Smooth muscle cell (in vitro differentiated cells): ENCODE results near the gene NOL9. TPM values are rescaled to one million over a fixed set of nuclear protein-coding genes. Genes with fewer than 3 reads are reported as not detected.

Source experiments
- DNase-seq: peaks from one replicate; lab custom pipeline; 2025; ENCODE audit not compliant: unreplicated experiment; lab: John Stamatoyannopoulos, UW
- H2AFZ ChIP-seq: fragments of 200-600 bp; sonication (generic); 2 replicates; pipeline ENCODE4 v1.6.0; 2016; ENCODE audit warnings: antibody characterized with exemption, low read depth, mild to moderate bottlenecking
- H3F3A ChIP-seq: fragments of 200-600 bp; sonication (generic); 2 replicates; pipeline ENCODE4 v1.6.0; 2017; ENCODE audit warnings: antibody characterized with exemption, low read depth
- H3K27ac ChIP-seq: fragments of 200-600 bp; sonication (generic); 2 replicates; pipeline ENCODE4 v1.5.1; 2016; ENCODE audit warnings: low read depth, mild to moderate bottlenecking
- H3K27me3 ChIP-seq: fragments of 200-600 bp; sonication (generic); 2 replicates; pipeline ENCODE4 v1.6.1; 2016; ENCODE audit warnings: low read depth, mild to moderate bottlenecking
- H3K36me3 ChIP-seq: fragments of 200-600 bp; sonication (generic); 2 replicates; pipeline ENCODE4 v1.5.1; 2016; ENCODE audit warnings: low read depth
- H3K4me1 ChIP-seq: fragments of 200-600 bp; sonication (generic); 2 replicates; pipeline ENCODE4 v1.5.1; 2016; ENCODE audit warnings: low read depth
- H3K4me2 ChIP-seq: fragments of 200-600 bp; sonication (generic); 2 replicates; pipeline ENCODE4 v1.6.0; 2016; ENCODE audit warnings: mild to moderate bottlenecking
- H3K4me3 ChIP-seq: fragments of 200-600 bp; sonication (generic); 2 replicates; pipeline ENCODE4 v1.5.1; 2016; ENCODE audit warnings: mild to moderate bottlenecking
- H3K79me2 ChIP-seq: fragments of 200-600 bp; sonication (generic); 2 replicates; pipeline ENCODE4 v1.6.0; 2016; ENCODE audit warnings: low read depth, mild to moderate bottlenecking
- H3K9ac ChIP-seq: fragments of 200-600 bp; sonication (generic); 2 replicates; pipeline ENCODE4 v1.6.0; 2016; ENCODE audit warnings: low read depth
- H3K9me3 ChIP-seq: fragments of 200-600 bp; sonication (generic); replicated peaks from 2 replicates; pipeline ENCODE4 v1.5.1; 2016; ENCODE audit warnings: low read depth
- H4K20me1 ChIP-seq: fragments of 200-600 bp; sonication (generic); 2 replicates; pipeline ENCODE4 v1.6.0; 2016; ENCODE audit warnings: low read depth
- WGBS: methylation state at CpG from one replicate; pipeline ENCODE4 v1.1.7; 2016; ENCODE audit warnings: low lambda C conversion rate; 5-methylcytosine and 5-hydroxymethylcytosine counted together
- polyA plus RNA-seq: library from polyadenylated mRNA; unstranded; fragments of >200 nt; fragmentation: Nextera tagmentation; extraction: Ambion mirVana; gene quantifications from 2 replicates; pipeline ENCODE4 v1.2.1, GENCODE V29; 2016
- total RNA-seq: library from RNA; depleted of rRNA; stranded (reverse); fragments of >200 nt; gene quantifications from 2 replicates; pipeline ENCODE4 v1.2.3, GENCODE V29; 2014
- TF ChIP-seq, protein P1 (sequence below): fragments of 200-600 bp; sonication (generic); IDR thresholded peaks from 2 replicates; pipeline ENCODE4 v1.5.1; 2017; ENCODE audit warnings: borderline replicate concordance, mild to moderate bottlenecking, antibody characterized with exemption; ENCODE audit not compliant: insufficient read depth, poor library complexity, severe bottlenecking

Gene NOL9
- total and polyA plus RNA-seq, 2 experiments from 2014 or later, result 8.1 to 12.0 TPM

DNA sequence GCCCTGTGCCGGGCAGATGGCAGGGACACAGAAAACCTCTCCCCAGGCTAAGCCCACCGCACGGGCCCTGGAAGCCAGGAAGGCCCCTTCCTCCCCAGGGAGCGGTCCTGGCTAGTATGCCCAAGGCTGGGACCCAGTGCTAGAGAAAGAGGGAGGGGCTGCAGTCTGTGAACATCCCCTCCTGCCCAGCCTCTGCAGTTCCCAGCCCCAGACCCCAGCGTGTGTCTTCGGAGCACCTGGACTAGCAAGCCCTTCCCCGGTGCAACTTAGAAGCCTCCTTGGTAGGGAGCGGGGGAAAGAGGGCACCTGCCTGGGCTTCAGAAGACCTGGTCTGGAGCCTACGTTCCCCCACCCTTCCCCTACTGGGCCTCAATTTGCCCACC is 64.9 kb downstream of the NOL9 start:
- H3K9me3 ChIP-seq, result no peaks in the 10 kb centered on the region
- no peaks in the 10 kb centered on the region for H3K36me3 ChIP-seq
- peaks cover 15% of the 10 kb centered on the region for H4K20me1 ChIP-seq
- peak overlapping the region; percentile 68 for H3K4me3 ChIP-seq
- peaks cover 8% of the 10 kb centered on the region for H3F3A ChIP-seq
- no peak overlapping the region for H3K9ac ChIP-seq
- H2AFZ ChIP-seq, result no peak overlapping the region
- TF ChIP-seq, protein P1, sequence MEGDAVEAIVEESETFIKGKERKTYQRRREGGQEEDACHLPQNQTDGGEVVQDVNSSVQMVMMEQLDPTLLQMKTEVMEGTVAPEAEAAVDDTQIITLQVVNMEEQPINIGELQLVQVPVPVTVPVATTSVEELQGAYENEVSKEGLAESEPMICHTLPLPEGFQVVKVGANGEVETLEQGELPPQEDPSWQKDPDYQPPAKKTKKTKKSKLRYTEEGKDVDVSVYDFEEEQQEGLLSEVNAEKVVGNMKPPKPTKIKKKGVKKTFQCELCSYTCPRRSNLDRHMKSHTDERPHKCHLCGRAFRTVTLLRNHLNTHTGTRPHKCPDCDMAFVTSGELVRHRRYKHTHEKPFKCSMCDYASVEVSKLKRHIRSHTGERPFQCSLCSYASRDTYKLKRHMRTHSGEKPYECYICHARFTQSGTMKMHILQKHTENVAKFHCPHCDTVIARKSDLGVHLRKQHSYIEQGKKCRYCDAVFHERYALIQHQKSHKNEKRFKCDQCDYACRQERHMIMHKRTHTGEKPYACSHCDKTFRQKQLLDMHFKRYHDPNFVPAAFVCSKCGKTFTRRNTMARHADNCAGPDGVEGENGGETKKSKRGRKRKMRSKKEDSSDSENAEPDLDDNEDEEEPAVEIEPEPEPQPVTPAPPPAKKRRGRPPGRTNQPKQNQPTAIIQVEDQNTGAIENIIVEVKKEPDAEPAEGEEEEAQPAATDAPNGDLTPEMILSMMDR, result no peak
- H3K79me2 ChIP-seq, result peaks cover 2% of the 10 kb centered on the region
- peak overlapping the region; percentile 100 for H3K4me2 ChIP-seq
- 83% methylated on average over 9 of the region's 9 CpGs for WGBS
- no peak overlapping the region for H3K27ac ChIP-seq
- DNase-seq, result no peak
- H3K4me1 ChIP-seq, result peaks cover 11% of the 10 kb centered on the region
- peaks cover 10% of the 10 kb centered on the region for H3K27me3 ChIP-seq

DNA sequence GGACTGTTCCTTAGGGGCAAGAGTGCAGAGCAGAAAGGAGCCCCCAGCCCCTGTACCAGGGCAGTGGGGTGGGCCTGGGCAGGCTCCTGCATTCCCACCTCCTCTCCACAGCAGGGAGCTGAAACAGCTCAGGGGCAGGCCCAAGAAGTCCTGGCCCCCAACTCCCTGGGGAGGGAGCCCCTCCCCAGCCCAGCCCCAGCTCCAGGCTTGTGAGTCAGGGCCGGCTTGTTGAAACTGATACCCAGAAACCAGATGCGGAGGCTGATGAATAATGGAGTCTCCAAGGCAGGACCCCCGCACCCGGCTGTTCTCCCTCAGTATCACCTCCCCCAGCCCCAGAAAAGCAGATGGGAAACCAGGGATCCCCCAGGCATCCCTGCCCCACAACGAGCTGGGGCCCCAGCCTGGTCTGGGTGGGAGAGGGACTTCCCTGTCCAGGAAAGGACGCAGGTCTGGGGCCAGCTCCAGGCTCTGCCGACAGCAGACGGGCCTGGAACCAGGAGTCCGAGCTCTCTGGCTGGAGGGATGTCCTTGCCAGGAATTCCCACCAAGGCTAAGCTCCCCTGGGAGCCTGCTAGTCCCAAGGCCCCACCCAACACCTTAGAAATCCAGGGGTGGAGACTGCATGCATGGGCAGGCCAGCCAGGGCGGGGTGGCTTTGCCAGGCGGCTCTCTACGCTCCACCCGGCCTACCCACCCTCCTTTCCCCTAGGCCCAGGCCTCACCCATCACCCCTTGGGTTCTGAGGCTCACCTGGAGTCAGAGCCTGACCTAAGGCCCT is 65.5 kb downstream of the NOL9 start:
- H3K36me3 ChIP-seq, result no peaks in the 10 kb centered on the region
- no peaks in the 10 kb centered on the region for H3K9me3 ChIP-seq
- no peak overlapping the region for H3K4me3 ChIP-seq
- H2AFZ ChIP-seq, result no peak overlapping the region
- TF ChIP-seq, protein P1, result no peak
- peaks cover 15% of the 10 kb centered on the region for H4K20me1 ChIP-seq
- 81% methylated on average over 10 of the region's 13 CpGs for WGBS
- H3F3A ChIP-seq, result peaks cover 8% of the 10 kb centered on the region
- H3K4me2 ChIP-seq, result peak overlapping the region; percentile 100
- H3K9ac ChIP-seq, result no peak overlapping the region
- H3K27ac ChIP-seq, result peak overlapping the region; percentile 52
- H3K4me1 ChIP-seq, result peaks cover 11% of the 10 kb centered on the region
- no peak for DNase-seq
- H3K79me2 ChIP-seq, result peaks cover 2% of the 10 kb centered on the region
- peaks cover 10% of the 10 kb centered on the region for H3K27me3 ChIP-seq

DNA sequence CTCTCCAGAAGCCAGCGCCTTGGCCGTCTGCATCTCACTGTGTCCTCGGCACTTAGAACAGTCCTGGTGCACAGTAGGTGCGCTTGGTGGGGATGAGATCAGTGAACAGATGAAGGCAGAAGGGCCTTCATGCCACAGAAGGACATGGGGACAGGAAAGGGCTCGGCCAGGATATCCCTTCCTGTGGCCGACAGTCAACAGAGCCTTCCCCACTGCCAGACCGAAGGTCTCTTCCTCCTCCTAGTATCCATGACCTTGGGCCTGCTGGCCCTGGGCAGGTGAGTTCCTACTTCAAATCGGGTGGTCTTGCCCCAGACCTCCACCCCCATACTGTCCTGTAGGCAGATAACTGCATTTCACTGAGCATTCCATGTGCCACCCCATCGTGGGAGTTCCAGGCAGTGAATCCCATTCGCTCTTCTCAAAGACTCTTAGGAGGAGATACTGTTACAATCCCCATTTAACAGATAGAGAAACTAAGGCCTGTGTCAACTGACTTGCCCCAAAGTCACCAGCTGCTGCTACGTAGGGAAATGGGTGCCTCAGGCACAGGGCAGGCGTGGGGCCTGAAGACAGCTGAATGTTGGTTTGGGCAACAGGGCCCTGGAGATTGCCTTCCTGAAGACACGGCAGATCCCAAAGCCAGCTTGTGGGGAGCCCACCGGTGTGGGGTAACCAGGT is 66.4 kb downstream of the NOL9 start:
- no peak for DNase-seq
- H4K20me1 ChIP-seq, result peaks cover 20% of the 10 kb centered on the region
- peaks cover 11% of the 10 kb centered on the region for H3K4me1 ChIP-seq
- H3F3A ChIP-seq, result peaks cover 8% of the 10 kb centered on the region
- no peaks in the 10 kb centered on the region for H3K36me3 ChIP-seq
- peaks cover 10% of the 10 kb centered on the region for H3K27me3 ChIP-seq
- no peak overlapping the region for H3K9ac ChIP-seq
- H3K4me3 ChIP-seq, result no peak overlapping the region
- peaks cover 2% of the 10 kb centered on the region for H3K79me2 ChIP-seq
- H3K4me2 ChIP-seq, result no peak overlapping the region
- H2AFZ ChIP-seq, result no peak overlapping the region
- TF ChIP-seq, protein P1, result no peak
- WGBS, result 94% methylated on average over 14 of the region's 14 CpGs
- no peaks in the 10 kb centered on the region for H3K9me3 ChIP-seq
- no peak overlapping the region for H3K27ac ChIP-seq
